CD14-positive monocyte (primary cell): Measurements from ENCODE around the gene SDK1. TPM values are rescaled to one million over a fixed set of nuclear protein-coding genes. Genes with fewer than 3 reads are reported as not detected.

Experiments
- DNase-seq, 3 donors: peaks; one replicate each; pipeline ENCODE4 v3.0.0-alpha.2; 2011 to 2022
- H2AFZ ChIP-seq: 2 replicates; pipeline ENCODE4 v1.6.0; 2012; ENCODE audit warnings: mild to moderate bottlenecking, low read depth, low read length, inconsistent platforms; ENCODE audit not compliant: insufficient read depth, poor library complexity, severe bottlenecking
- H3K27ac ChIP-seq, 2 donors: 1 replicate in 1 of 2; 2 replicates in 1 of 2; pipeline ENCODE4 v1.5.1; 2012 to 2013; ENCODE audit warnings: low read length in 2 of 2, control low read depth in 1 of 2, inconsistent platforms in 1 of 2, low read depth in 1 of 2, mild to moderate bottlenecking in 1 of 2
- H3K27me3 ChIP-seq, 2 donors: one replicate each; pipeline versions ENCODE4 v1.6.0 to v1.6.1; 2011 to 2013; ENCODE audit warnings: low read length in 2 of 2; ENCODE audit not compliant: control insufficient read depth in 2 of 2, insufficient read depth in 2 of 2
- H3K36me3 ChIP-seq, 2 donors: replicated peaks in 1 of 2; 1 replicate in 1 of 2; 2 replicates in 1 of 2; pipeline versions ENCODE4 v1.5.1 to v1.6.1; 2012 to 2013; ENCODE audit warnings: low read length in 2 of 2, control low read depth in 1 of 2, inconsistent platforms in 1 of 2, mild to moderate bottlenecking in 1 of 2; ENCODE audit not compliant: insufficient read depth in 2 of 2, control insufficient read depth in 1 of 2
- H3K4me1 ChIP-seq, 2 donors: 1 replicate in 1 of 2; 2 replicates in 1 of 2; pipeline versions ENCODE4 v1.5.1 to v1.6.1; 2012 to 2013; ENCODE audit warnings: low read length in 2 of 2, control low read depth in 1 of 2, inconsistent platforms in 1 of 2, mild to moderate bottlenecking in 1 of 2, moderate library complexity in 1 of 2; ENCODE audit not compliant: insufficient read depth in 2 of 2, control insufficient read depth in 1 of 2
- H3K4me2 ChIP-seq: replicated peaks from 2 replicates; pipeline ENCODE3; 2012; ENCODE audit warnings: low read length, moderate library complexity, mild to moderate bottlenecking; ENCODE audit not compliant: poor library complexity, severe bottlenecking; ENCODE audit errors: extremely low read depth
- H3K4me3 ChIP-seq, 3 experiments: fragments of 200-600 bp in 1 of 3; sonication (generic) in 1 of 3; replicated peaks in 1 of 3; 1 replicate in 2 of 3; 2 replicates in 1 of 3; pipeline ENCODE4 v1.5.1; 2011 to 2013; ENCODE audit warnings: low read length in 3 of 3, mild to moderate bottlenecking in 3 of 3, control low read depth in 2 of 3, low read depth in 2 of 3, inconsistent platforms in 1 of 3, moderate library complexity in 1 of 3
- H3K79me2 ChIP-seq: 2 replicates; pipeline ENCODE4 v1.6.0; 2012; ENCODE audit warnings: mild to moderate bottlenecking, control low read depth, inconsistent platforms, low read length, moderate library complexity; ENCODE audit not compliant: insufficient read depth
- H3K9ac ChIP-seq: 2 replicates; pipeline ENCODE4 v1.6.0; 2017; ENCODE audit warnings: low read length, mild to moderate bottlenecking; ENCODE audit not compliant: insufficient read depth, poor library complexity, severe bottlenecking
- H3K9me3 ChIP-seq, 2 donors: replicated peaks in 1 of 2; 1 replicate in 1 of 2; 2 replicates in 1 of 2; pipeline versions ENCODE4 v1.5.1 to v1.6.1; 2012 to 2013; ENCODE audit warnings: low read length in 2 of 2, control low read depth in 1 of 2; ENCODE audit not compliant: control insufficient read depth in 1 of 2, insufficient read depth in 1 of 2
- H4K20me1 ChIP-seq: 2 replicates; pipeline ENCODE4 v1.6.0; 2012; ENCODE audit warnings: mild to moderate bottlenecking, low read length, control low read depth, moderate library complexity; ENCODE audit not compliant: insufficient read depth
- H3K27ac Mint-ChIP-seq, 7 donors: one replicate each; pipeline ENCODE4 v1.8.0; 2020; ENCODE audit warnings: mild to moderate bottlenecking in 7 of 7, mixed read lengths in 7 of 7, moderate library complexity in 6 of 7, inconsistent platforms in 2 of 7
- H3K27me3 Mint-ChIP-seq, 3 donors: one replicate each; pipeline ENCODE4 v1.8.0; 2021 to 2022; ENCODE audit warnings: low read depth in 3 of 3, mild to moderate bottlenecking in 3 of 3, mixed read lengths in 3 of 3, moderate library complexity in 3 of 3, inconsistent platforms in 1 of 3
- H3K36me3 Mint-ChIP-seq, 2 donors: one replicate each; pipeline ENCODE4 v1.8.0; 2020; ENCODE audit warnings: mixed read lengths in 2 of 2, inconsistent platforms in 1 of 2, mild to moderate bottlenecking in 1 of 2
- H3K4me1 Mint-ChIP-seq: one replicate; pipeline ENCODE4 v1.8.0; 2020; ENCODE audit warnings: mild to moderate bottlenecking, mixed read lengths
- H3K4me3 Mint-ChIP-seq, 2 donors: one replicate each; pipeline ENCODE4 v1.8.0; 2020; ENCODE audit warnings: mild to moderate bottlenecking in 2 of 2, mixed read lengths in 2 of 2, moderate library complexity in 1 of 2
- H3K9me3 Mint-ChIP-seq, 7 donors: one replicate each; pipeline ENCODE4 v1.8.0; 2020 to 2022; ENCODE audit warnings: mixed read lengths in 7 of 7, mild to moderate bottlenecking in 6 of 7, moderate library complexity in 6 of 7, inconsistent platforms in 2 of 7
- WGBS: methylation state at CpG from one replicate; pipeline ENCODE4 v1.1.5; 2013; ENCODE audit warnings: missing lambda C conversion rate; ENCODE audit not compliant: insufficient coverage; 5-methylcytosine and 5-hydroxymethylcytosine counted together
- intact Hi-C, 2 donors: fragments of 100-400 bp; cut with micrococcal nuclease; formaldehyde crosslinking; loops; one replicate each; pipeline versions ENCODE4 v1.15.0 to v1.15.1; 2023
- polyA plus RNA-seq, 3 donors: library from polyadenylated mRNA; depleted of rRNA in 1 of 3; unstranded in 2 of 3; stranded (reverse) in 1 of 3; fragments of 300-500 nt in 2 of 3; fragments of >200 nt in 1 of 3; fragmentation: Illumina TruSeq in 2 of 3; gene quantifications; 1 replicate in 2 of 3; 2 replicates in 1 of 3; pipeline ENCODE4 v1.2.3, GENCODE V29; 2012 to 2021
- TF ChIP-seq, protein P1 (sequence below): fragments of 200-600 bp; IDR thresholded peaks from one replicate; pipeline ENCODE4 v1.8.0; 2022; ENCODE audit warnings: antibody characterized with exemption, mild to moderate bottlenecking

SDK1 gene
- polyA plus RNA-seq, 3 donors = 0.01 TPM; not detected in 2

GRCh38 chr7:4040109-4040928, 739.3 kb downstream of the SDK1 start:
- TF ChIP-seq, protein P1, sequence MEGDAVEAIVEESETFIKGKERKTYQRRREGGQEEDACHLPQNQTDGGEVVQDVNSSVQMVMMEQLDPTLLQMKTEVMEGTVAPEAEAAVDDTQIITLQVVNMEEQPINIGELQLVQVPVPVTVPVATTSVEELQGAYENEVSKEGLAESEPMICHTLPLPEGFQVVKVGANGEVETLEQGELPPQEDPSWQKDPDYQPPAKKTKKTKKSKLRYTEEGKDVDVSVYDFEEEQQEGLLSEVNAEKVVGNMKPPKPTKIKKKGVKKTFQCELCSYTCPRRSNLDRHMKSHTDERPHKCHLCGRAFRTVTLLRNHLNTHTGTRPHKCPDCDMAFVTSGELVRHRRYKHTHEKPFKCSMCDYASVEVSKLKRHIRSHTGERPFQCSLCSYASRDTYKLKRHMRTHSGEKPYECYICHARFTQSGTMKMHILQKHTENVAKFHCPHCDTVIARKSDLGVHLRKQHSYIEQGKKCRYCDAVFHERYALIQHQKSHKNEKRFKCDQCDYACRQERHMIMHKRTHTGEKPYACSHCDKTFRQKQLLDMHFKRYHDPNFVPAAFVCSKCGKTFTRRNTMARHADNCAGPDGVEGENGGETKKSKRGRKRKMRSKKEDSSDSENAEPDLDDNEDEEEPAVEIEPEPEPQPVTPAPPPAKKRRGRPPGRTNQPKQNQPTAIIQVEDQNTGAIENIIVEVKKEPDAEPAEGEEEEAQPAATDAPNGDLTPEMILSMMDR = no peak
- H3K9ac ChIP-seq = no peak overlapping the region
- Mint-ChIP-seq H3K27ac (peak overlapping the region in 1 of 7 donors; percentile 67), H3K27me3 (peaks cover 0 to 5% (median 2%) of the 10 kb centered on the region in 3 donors), H3K36me3 (no peaks in the 10 kb centered on the region), H3K4me3 (no peak overlapping the region), H3K9me3 (peaks cover 0 to 6% (median 2%) of the 10 kb centered on the region in 7 donors), H3K4me1 (no peaks in the 10 kb centered on the region)
- H3K9me3 ChIP-seq = no peaks in the 10 kb centered on the region
- DNase-seq = no peak
- no peaks in the 10 kb centered on the region for H3K36me3 ChIP-seq
- no peaks in the 10 kb centered on the region for H3K4me1 ChIP-seq
- H4K20me1 ChIP-seq = no peaks in the 10 kb centered on the region
- H2AFZ ChIP-seq = no peak overlapping the region
- WGBS = 85% methylated on average over 12 of the region's 20 CpGs
- H3K27ac ChIP-seq = no peak overlapping the region
- H3K4me2 ChIP-seq = no peak overlapping the region
- no peak overlapping the region for H3K4me3 ChIP-seq
- H3K79me2 ChIP-seq = no peaks in the 10 kb centered on the region
- intact Hi-C loops = no loop called here
- no peaks in the 10 kb centered on the region for H3K27me3 ChIP-seq

- 81% methylated on average over 9 of the region's 11 CpGs for WGBS
- Histone ChIP-seq H3K9me3 (no peaks in the 10 kb centered on the region), H3K4me3 (no peak overlapping the region), H3K27ac (no peak overlapping the region), H3K36me3 (no peaks in the 10 kb centered on the region), H3K4me1 (no peaks in the 10 kb centered on the region), H3K4me2 (no peak overlapping the region), H3K27me3 (no peaks in the 10 kb centered on the region), H3K79me2 (no peaks in the 10 kb centered on the region), H3K9ac (no peak overlapping the region), H4K20me1 (no peaks in the 10 kb centered on the region), H2AFZ (no peak overlapping the region)
- TF ChIP-seq, protein P1 = no peak
- H3K36me3 Mint-ChIP-seq = no peaks in the 10 kb centered on the region
- H3K4me3 Mint-ChIP-seq = no peak overlapping the region
- no peak for DNase-seq
- peaks cover 0 to 5% (median 2%) of the 10 kb centered on the region in 3 donors for H3K27me3 Mint-ChIP-seq
- H3K9me3 Mint-ChIP-seq = peaks cover 0 to 4% (median 1%) of the 10 kb centered on the region in 7 donors
- no peaks in the 10 kb centered on the region for H3K4me1 Mint-ChIP-seq
- intact Hi-C loops = no loop called here
- no peak overlapping the region for H3K27ac Mint-ChIP-seq
Observed at GRCh38 chr7:4042402-4043045, 741.5 kb downstream of the SDK1 start.
